ENCODE measurements around the gene GNG7.

Gene GNG7

GRCh38 chr19:2590630-2591399 is 111.7 kb downstream of the GNG7 start:
- Histone ChIP-seq H3K27me3 (ENCODE audit: low read depth, low read length) (no peaks in the 10 kb centered on the region; the same call in 1 of the 2 replicates), H3K36me3 (replicated peaks; ENCODE audit: low read depth, low read length) (no peaks in the 10 kb centered on the region), H3K4me1 (ENCODE audit: low read length) (peaks cover 17% of the 10 kb centered on the region), H3K79me2 (ENCODE audit: low read length) (no peaks in the 10 kb centered on the region), H3K9me3 (ENCODE audit: insufficient read depth, low read length) (peaks cover 6% of the 10 kb centered on the region; the same call in 1 of the 2 replicates), H3K4me2 (ENCODE audit: low read length) (no peak overlapping the region), H4K20me1 (ENCODE audit: insufficient read depth, low read length) (no peaks in the 10 kb centered on the region), H3K9ac (ENCODE audit: low read length) (no peak overlapping the region), H3K4me3 (ENCODE audit: low read length) (no peak overlapping the region), H3K27ac (ENCODE audit: low read length) (no peak overlapping the region), H2AFZ (ENCODE audit: low read depth, low read length) (no peak overlapping the region)
- TF ChIP-seq CTCF (IDR thresholded peaks at IDR 0.05; ENCODE audit: low read depth, low read length): no peak
- TF ChIP-seq EZH2phosphoT487 (IDR thresholded peaks at IDR 0.05; ENCODE audit: low read depth): no peak

DNA sequence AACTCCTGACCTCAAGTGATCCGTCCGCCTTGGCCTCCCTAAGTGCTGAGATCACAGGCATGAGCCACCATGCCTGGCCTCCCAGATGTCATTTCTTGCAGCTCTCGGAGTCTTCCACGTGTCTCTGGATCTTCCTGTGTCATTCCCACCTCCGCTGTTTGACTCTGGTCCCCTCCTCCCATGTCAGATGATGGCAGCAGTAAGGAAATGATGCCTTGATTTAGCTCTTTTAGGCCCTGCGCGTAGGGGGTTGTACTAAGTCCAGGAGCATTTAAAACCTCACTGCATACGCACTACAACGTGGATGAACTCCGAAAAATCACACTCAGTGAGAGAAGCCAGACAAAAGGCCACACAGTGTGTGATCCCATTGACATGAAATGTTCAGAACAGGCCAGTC is 113.1 kb downstream of the GNG7 start:
- Histone ChIP-seq H4K20me1 (ENCODE audit: insufficient read depth, low read length) (no peaks in the 10 kb centered on the region), H3K36me3 (replicated peaks; ENCODE audit: low read depth, low read length) (no peaks in the 10 kb centered on the region), H3K9me3 (ENCODE audit: insufficient read depth, low read length) (peaks cover 6% of the 10 kb centered on the region; the same call in 1 of the 2 replicates), H3K4me3 (ENCODE audit: low read length) (no peak overlapping the region), H3K27ac (ENCODE audit: low read length) (no peak overlapping the region), H3K4me1 (ENCODE audit: low read length) (peaks cover 7% of the 10 kb centered on the region), H3K4me2 (ENCODE audit: low read length) (no peak overlapping the region), H3K27me3 (ENCODE audit: low read depth, low read length) (peaks cover 3% of the 10 kb centered on the region; the same call in 1 of the 2 replicates), H2AFZ (ENCODE audit: low read depth, low read length) (no peak overlapping the region), H3K9ac (ENCODE audit: low read length) (no peak overlapping the region), H3K79me2 (ENCODE audit: low read length) (no peaks in the 10 kb centered on the region)
- TF ChIP-seq EZH2phosphoT487 (IDR thresholded peaks at IDR 0.05; ENCODE audit: low read depth) (no peak), CTCF (IDR thresholded peaks at IDR 0.05; ENCODE audit: low read depth, low read length) (no peak)

DNA sequence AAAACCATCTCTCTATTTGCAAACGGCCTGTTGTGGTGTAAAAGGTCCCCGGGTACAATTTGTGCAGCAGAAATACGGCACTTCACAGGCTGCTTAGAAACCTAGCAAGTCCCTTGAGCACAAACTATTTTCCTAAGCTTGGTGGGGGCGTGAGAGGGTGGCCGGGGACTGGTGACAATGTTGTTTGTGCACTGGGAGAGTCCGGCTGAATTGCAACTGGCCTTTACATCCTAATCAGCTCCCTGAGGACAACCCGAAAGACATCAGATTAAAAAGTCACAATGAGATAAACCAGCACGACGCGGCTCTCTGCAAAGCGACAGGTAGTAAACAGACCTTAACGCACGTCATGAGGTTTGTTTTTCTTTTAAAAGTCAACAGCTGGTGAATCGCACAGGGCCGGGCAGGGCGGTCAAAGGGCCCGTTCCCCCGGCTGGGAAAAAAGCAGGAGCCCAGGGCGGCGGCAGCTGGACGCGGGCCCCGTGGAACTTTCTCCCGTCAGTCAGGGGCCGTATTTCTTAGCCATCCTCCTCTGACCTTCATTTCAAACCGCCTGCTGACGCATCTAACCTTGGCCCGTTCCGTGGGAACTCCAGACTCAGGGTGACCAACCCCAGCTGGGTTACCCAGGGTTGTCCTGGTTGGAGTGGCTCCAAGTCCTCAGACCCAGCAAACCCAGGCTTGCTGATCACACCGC is 114.3 kb downstream of the GNG7 start:
- no peak overlapping the region for H3K27ac ChIP-seq (ENCODE audit: low read length)
- H2AFZ ChIP-seq (ENCODE audit: low read depth, low read length): no peak overlapping the region

More for the DNA sequence above, 114.3 kb downstream of the GNG7 start:
- no peaks in the 10 kb centered on the region for H3K79me2 ChIP-seq (ENCODE audit: low read length)
- no peaks in the 10 kb centered on the region for H4K20me1 ChIP-seq (ENCODE audit: insufficient read depth, low read length)
- H3K4me1 ChIP-seq (ENCODE audit: low read length): no peaks in the 10 kb centered on the region
- H3K9ac ChIP-seq (ENCODE audit: low read length): no peak overlapping the region
- TF ChIP-seq EZH2phosphoT487 (IDR thresholded peaks at IDR 0.05; ENCODE audit: low read depth) (no peak), CTCF (IDR thresholded peaks at IDR 0.05; ENCODE audit: low read depth, low read length) (no peak)
- peaks cover 3% of the 10 kb centered on the region; the same call in 1 of the 2 replicates for H3K27me3 ChIP-seq (ENCODE audit: low read depth, low read length)
- no peak overlapping the region for H3K4me2 ChIP-seq (ENCODE audit: low read length)
- H3K9me3 ChIP-seq (ENCODE audit: insufficient read depth, low read length): peaks cover 12% of the 10 kb centered on the region; the same call in 1 of the 2 replicates
- H3K4me3 ChIP-seq (ENCODE audit: low read length): no peak overlapping the region
- H3K36me3 ChIP-seq (replicated peaks; ENCODE audit: low read depth, low read length): no peaks in the 10 kb centered on the region
